ENCODE results near the gene SOD1.
A peak's percentile ranks its signal among the peaks of the same experiment; 100 is the strongest.
"Not testable (repeated sequence)": the region's sequence is repeated elsewhere in the genome, so short reads cannot be mapped to it uniquely, and the experiment has no call there.

The SOD1 gene

GRCh38 chr21:31656199-31657095 lies 3.0 kb upstream of the SOD1 start:
- Histone ChIP-seq H3K4me1 (ENCODE audit: insufficient read depth, insufficient read length) (no peaks in the 10 kb centered on the region), H3K9me3 (ENCODE audit: insufficient read depth, low read length) (peaks cover 15% of the 10 kb centered on the region; the same call in 1 of the 2 replicates), H3K27me3 (ENCODE audit: insufficient read depth, insufficient read length) (no peaks in the 10 kb centered on the region), H3K9ac (ENCODE audit: insufficient read length, low read depth) (no peak overlapping the region), H3K4me3 (ENCODE audit: insufficient read length, low read depth) (no peak overlapping the region), H3K36me3 (ENCODE audit: insufficient read depth, insufficient read length, low read length) (peaks cover 6% of the 10 kb centered on the region)
- no peak for DNase-seq (ENCODE audit: low read depth, low spot score)
- TF ChIP-seq SUZ12 (IDR thresholded peaks at IDR 0.05; ENCODE audit: extremely low read depth, insufficient read depth, insufficient read length) = no peak

DNA sequence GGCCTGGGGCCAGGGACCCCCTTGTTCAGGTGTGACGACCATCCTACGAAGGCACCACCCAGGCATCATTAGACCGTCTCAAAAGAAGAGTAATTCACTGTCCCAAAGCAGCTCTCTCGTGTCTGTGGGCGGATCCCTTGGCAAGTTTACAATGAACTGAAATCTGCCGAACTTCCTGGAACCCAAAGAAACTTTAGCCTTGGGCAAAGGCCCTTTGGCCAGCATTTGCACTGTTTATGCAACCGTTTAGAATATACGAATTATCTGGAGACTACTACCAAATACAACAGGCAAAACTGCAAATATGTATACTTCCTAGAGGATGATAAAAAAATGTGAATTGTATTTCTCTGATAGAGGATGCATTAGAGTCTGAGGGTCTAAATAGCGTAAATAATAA lies 1.4 kb upstream of the SOD1 start:
- no peak for DNase-seq (ENCODE audit: low read depth, low spot score)
- Histone ChIP-seq H3K4me3 (ENCODE audit: insufficient read length, low read depth) (no peak overlapping the region), H3K27me3 (ENCODE audit: insufficient read depth, insufficient read length) (no peaks in the 10 kb centered on the region), H3K4me1 (ENCODE audit: insufficient read depth, insufficient read length) (no peaks in the 10 kb centered on the region), H3K9ac (ENCODE audit: insufficient read length, low read depth) (no peak overlapping the region), H3K36me3 (ENCODE audit: insufficient read depth, insufficient read length, low read length) (peaks cover 19% of the 10 kb centered on the region), H3K9me3 (ENCODE audit: insufficient read depth, low read length) (peaks cover 15% of the 10 kb centered on the region; the same call in 1 of the 2 replicates)
- TF ChIP-seq ZNF274 (IDR thresholded peaks at IDR 0.05; ENCODE audit: low read depth, low read length) (no peak), SUZ12 (IDR thresholded peaks at IDR 0.05; ENCODE audit: extremely low read depth, insufficient read depth, insufficient read length) (no peak), YY1 (IDR thresholded peaks at IDR 0.05; ENCODE audit: insufficient read depth, insufficient read length) (no peak)

DNA sequence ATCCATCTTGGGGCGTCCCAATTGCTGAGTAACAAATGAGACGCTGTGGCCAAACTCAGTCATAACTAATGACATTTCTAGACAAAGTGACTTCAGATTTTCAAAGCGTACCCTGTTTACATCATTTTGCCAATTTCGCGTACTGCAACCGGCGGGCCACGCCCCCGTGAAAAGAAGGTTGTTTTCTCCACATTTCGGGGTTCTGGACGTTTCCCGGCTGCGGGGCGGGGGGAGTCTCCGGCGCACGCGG lies 282 bp upstream of the SOD1 start:
- H3K36me3 ChIP-seq (ENCODE audit: insufficient read depth, insufficient read length, low read length) = peaks cover 31% of the 10 kb centered on the region
- H3K9me3 ChIP-seq (ENCODE audit: insufficient read depth, low read length) = peaks cover 6% of the 10 kb centered on the region; the same call in 1 of the 2 replicates
- H3K27me3 ChIP-seq (ENCODE audit: insufficient read depth, insufficient read length) = no peaks in the 10 kb centered on the region
- no peak for TF ChIP-seq SUZ12 (IDR thresholded peaks at IDR 0.05; ENCODE audit: extremely low read depth, insufficient read depth, insufficient read length)
- TF ChIP-seq ZNF274 (IDR thresholded peaks at IDR 0.05; ENCODE audit: low read depth, low read length) = no peak
- no peak for TF ChIP-seq YY1 (IDR thresholded peaks at IDR 0.05; ENCODE audit: insufficient read depth, insufficient read length)
- peaks cover 6% of the 10 kb centered on the region for H3K4me1 ChIP-seq (ENCODE audit: insufficient read depth, insufficient read length)
- peak overlapping the region; percentile 98 for H3K4me3 ChIP-seq (ENCODE audit: insufficient read length, low read depth)
- DNase-seq (ENCODE audit: low read depth, low spot score) = no peak
- peak overlapping the region; percentile 57 for H3K9ac ChIP-seq (ENCODE audit: insufficient read length, low read depth)

DNA sequence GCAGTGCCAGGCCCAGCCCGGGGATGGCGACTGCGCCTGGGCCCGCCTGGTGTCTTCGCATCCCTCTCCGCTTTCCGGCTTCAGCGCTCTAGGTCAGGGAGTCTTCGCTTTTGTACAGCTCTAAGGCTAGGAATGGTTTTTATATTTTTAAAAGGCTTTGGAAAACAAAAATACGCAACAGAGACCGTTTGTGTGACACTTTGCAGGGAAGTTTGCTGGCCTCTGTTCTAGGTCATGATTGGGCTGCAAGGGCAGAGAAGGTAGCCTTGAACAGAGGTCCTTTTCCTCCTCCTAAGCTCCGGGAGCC lies 719 bp downstream of the SOD1 start:
- peak overlapping the region; percentile 99 for H3K9ac ChIP-seq (ENCODE audit: insufficient read length, low read depth)
- H3K9me3 ChIP-seq (ENCODE audit: insufficient read depth, low read length) = no peaks in the 10 kb centered on the region
- H3K4me3 ChIP-seq (ENCODE audit: insufficient read length, low read depth) = peak overlapping the region; percentile 98
- DNase-seq (ENCODE audit: low read depth, low spot score) = no peak
- peaks cover 40% of the 10 kb centered on the region for H3K36me3 ChIP-seq (ENCODE audit: insufficient read depth, insufficient read length, low read length)
- H3K4me1 ChIP-seq (ENCODE audit: insufficient read depth, insufficient read length) = peaks cover 6% of the 10 kb centered on the region
- TF ChIP-seq ZNF274 (IDR thresholded peaks at IDR 0.05; ENCODE audit: low read depth, low read length) = no peak
- TF ChIP-seq SUZ12 (IDR thresholded peaks at IDR 0.05; ENCODE audit: extremely low read depth, insufficient read depth, insufficient read length) = no peak
- TF ChIP-seq YY1 (IDR thresholded peaks at IDR 0.05; ENCODE audit: insufficient read depth, insufficient read length) = no peak
- no peaks in the 10 kb centered on the region for H3K27me3 ChIP-seq (ENCODE audit: insufficient read depth, insufficient read length)

- Histone ChIP-seq H3K9ac (ENCODE audit: insufficient read length, low read depth) (peak overlapping the region; percentile 99), H3K9me3 (ENCODE audit: insufficient read depth, low read length) (no peaks in the 10 kb centered on the region), H3K36me3 (ENCODE audit: insufficient read depth, insufficient read length, low read length) (peaks cover 44% of the 10 kb centered on the region), H3K4me1 (ENCODE audit: insufficient read depth, insufficient read length) (peaks cover 6% of the 10 kb centered on the region), H3K4me3 (ENCODE audit: insufficient read length, low read depth) (peak overlapping the region; percentile 98), H3K27me3 (ENCODE audit: insufficient read depth, insufficient read length) (no peaks in the 10 kb centered on the region)
- TF ChIP-seq ZNF274 (IDR thresholded peaks at IDR 0.05; ENCODE audit: low read depth, low read length) (no peak), SUZ12 (IDR thresholded peaks at IDR 0.05; ENCODE audit: extremely low read depth, insufficient read depth, insufficient read length) (no peak), YY1 (IDR thresholded peaks at IDR 0.05; ENCODE audit: insufficient read depth, insufficient read length) (no peak)
- DNase-seq (ENCODE audit: low read depth, low spot score) = no peak
These were observed 1.1 kb downstream of the SOD1 start for GRCh38 chr21:31660591-31660990.

DNA sequence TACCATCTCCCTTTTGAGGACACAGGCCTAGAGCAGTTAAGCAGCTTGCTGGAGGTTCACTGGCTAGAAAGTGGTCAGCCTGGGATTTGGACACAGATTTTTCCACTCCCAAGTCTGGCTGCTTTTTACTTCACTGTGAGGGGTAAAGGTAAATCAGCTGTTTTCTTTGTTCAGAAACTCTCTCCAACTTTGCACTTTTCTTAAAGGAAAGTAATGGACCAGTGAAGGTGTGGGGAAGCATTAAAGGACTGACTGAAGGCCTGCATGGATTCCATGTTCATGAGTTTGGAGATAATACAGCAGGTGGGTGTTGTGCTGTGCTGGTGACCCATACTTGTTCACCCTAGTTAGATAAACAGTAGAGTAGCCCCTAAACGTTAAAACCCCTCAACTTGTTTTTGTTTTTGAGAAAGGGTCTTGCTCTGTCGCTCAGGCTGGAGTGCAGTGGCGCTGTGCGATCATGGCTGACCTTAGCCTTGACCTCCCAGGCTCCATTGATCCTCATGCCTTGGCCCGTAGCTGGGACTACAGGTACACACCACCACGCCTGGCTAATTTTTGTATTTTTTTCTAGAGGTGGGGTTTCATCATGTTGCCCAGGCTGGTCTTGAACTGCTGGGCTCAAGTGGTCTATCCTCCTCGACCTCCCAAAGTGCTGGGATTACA lies 4.2 kb downstream of the SOD1 start:
- Histone ChIP-seq H3K4me3 (ENCODE audit: insufficient read length, low read depth) (no peak overlapping the region), H3K27me3 (ENCODE audit: insufficient read depth, insufficient read length) (no peaks in the 10 kb centered on the region), H3K4me1 (ENCODE audit: insufficient read depth, insufficient read length) (peaks cover 6% of the 10 kb centered on the region), H3K9ac (ENCODE audit: insufficient read length, low read depth) (no peak overlapping the region), H3K36me3 (ENCODE audit: insufficient read depth, insufficient read length, low read length) (peaks cover 75% of the 10 kb centered on the region), H3K9me3 (ENCODE audit: insufficient read depth, low read length) (no peaks in the 10 kb centered on the region)
- TF ChIP-seq YY1 (IDR thresholded peaks at IDR 0.05; ENCODE audit: insufficient read depth, insufficient read length) (no peak), SUZ12 (IDR thresholded peaks at IDR 0.05; ENCODE audit: extremely low read depth, insufficient read depth, insufficient read length) (no peak)
- DNase-seq (ENCODE audit: low read depth, low spot score) = no peak

- no peak for DNase-seq (ENCODE audit: low read depth, low spot score)
- no peaks in the 10 kb centered on the region for H3K27me3 ChIP-seq (ENCODE audit: insufficient read depth, insufficient read length)
- no peak overlapping the region for H3K4me3 ChIP-seq (ENCODE audit: insufficient read length, low read depth)
- H3K9me3 ChIP-seq (ENCODE audit: insufficient read depth, low read length) = no peaks in the 10 kb centered on the region
- H3K4me1 ChIP-seq (ENCODE audit: insufficient read depth, insufficient read length) = peaks cover 6% of the 10 kb centered on the region
- H3K9ac ChIP-seq (ENCODE audit: insufficient read length, low read depth) = no peak overlapping the region
- no peak for TF ChIP-seq YY1 (IDR thresholded peaks at IDR 0.05; ENCODE audit: insufficient read depth, insufficient read length)
- TF ChIP-seq SUZ12 (IDR thresholded peaks at IDR 0.05; ENCODE audit: extremely low read depth, insufficient read depth, insufficient read length) = no peak
- no peak for TF ChIP-seq ZNF274 (IDR thresholded peaks at IDR 0.05; ENCODE audit: low read depth, low read length)
- H3K36me3 ChIP-seq (ENCODE audit: insufficient read depth, insufficient read length, low read length) = peaks cover 90% of the 10 kb centered on the region
These were observed 5.9 kb downstream of the SOD1 start for GRCh38 chr21:31665397-31665796.

DNA sequence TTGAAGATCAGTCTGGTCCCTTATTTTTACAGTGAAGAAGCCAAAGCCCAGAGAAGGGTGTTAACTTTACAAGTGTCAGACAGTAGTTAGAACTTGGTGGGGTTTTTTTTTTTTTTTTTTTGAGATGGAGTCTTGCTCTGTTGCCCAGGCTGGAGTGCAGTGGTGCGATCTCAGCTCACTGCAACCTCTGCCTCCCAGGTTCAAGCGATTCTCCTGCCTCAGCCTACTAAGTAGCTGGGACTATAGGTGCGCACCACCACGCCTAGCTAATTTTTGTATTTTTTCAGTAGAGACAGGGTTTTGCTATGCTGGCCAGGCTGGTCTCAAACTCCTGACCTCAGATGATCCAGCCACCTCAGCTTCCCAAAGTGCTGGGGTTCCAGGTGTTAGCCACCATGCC lies 6.4 kb downstream of the SOD1 start:
- H3K9ac ChIP-seq (ENCODE audit: insufficient read length, low read depth); H3K4me1 ChIP-seq (ENCODE audit: insufficient read depth, insufficient read length); H3K4me3 ChIP-seq (ENCODE audit: insufficient read length, low read depth); DNase-seq (ENCODE audit: low read depth, low spot score); H3K27me3 ChIP-seq (ENCODE audit: insufficient read depth, insufficient read length); H3K9me3 ChIP-seq (ENCODE audit: insufficient read depth, low read length): not testable (repeated sequence)
- H3K36me3 ChIP-seq (ENCODE audit: insufficient read depth, insufficient read length, low read length) = peaks cover 93% of the 10 kb centered on the region
